GM18507 (cell line): ENCODE results near the gene EEFSEC.

Experiments used
- DNase-seq: peaks from one replicate; pipeline ENCODE4 v3.0.0; 2011; ENCODE audit warnings: low read depth; ENCODE audit not compliant: insufficient read length; ENCODE audit errors: extremely low spot score
- FAIRE-seq: peaks from 2 replicates; lab custom pipeline; 2011; peaks lifted over from hg19 to GRCh38; lab: Jason Lieb, UNC

The EEFSEC gene

DNA sequence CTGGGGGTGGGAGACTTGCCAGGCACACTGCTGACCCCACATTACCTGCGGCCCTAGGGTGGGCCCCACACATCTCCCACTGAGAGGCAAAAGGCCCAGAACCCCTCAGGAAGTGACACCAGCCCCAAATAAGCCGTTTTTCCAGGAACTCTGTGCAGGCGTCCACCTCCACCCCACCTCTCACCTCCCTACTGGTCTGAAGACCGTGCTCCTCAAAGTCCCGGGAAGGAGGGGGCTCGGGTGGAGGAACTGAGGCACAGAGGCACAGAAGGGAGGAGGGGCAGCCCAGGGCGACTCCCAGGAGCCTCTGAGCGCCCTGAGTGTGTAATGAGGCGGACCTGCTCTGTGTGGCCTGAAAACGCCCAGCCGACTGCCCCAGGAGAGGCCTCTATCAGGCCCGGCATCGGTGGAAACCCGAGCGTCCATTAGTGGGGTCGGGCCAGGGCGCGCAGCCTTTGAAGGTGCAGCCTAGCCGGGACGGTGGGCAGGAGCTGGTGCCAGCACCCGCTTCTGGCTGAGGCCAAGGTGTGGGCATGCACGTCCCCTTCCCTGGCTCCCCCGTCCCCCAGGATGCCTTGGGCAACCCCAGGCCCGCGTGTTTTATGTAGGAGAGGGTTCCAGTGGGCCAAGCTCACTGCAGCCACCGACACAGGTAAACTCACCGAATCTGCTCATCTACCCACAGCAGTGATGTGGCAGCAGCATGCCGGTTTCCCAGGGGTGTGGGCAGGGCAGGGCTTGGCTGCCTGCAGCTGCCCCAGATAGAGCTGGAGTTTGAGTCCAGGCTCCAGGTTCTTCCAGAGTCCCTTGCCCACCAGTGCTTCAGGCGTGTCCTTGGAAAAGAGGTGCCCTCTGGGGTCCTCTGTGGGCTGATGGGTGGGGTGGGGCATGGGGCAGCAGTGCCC lies 257.6 kb downstream of the EEFSEC start:
- FAIRE-seq (no peak), DNase-seq (no peak)

- FAIRE-seq (no peak), DNase-seq (no peak)
These were observed 258.3 kb downstream of the EEFSEC start for GRCh38 chr3:128411574-128412064.

DNA sequence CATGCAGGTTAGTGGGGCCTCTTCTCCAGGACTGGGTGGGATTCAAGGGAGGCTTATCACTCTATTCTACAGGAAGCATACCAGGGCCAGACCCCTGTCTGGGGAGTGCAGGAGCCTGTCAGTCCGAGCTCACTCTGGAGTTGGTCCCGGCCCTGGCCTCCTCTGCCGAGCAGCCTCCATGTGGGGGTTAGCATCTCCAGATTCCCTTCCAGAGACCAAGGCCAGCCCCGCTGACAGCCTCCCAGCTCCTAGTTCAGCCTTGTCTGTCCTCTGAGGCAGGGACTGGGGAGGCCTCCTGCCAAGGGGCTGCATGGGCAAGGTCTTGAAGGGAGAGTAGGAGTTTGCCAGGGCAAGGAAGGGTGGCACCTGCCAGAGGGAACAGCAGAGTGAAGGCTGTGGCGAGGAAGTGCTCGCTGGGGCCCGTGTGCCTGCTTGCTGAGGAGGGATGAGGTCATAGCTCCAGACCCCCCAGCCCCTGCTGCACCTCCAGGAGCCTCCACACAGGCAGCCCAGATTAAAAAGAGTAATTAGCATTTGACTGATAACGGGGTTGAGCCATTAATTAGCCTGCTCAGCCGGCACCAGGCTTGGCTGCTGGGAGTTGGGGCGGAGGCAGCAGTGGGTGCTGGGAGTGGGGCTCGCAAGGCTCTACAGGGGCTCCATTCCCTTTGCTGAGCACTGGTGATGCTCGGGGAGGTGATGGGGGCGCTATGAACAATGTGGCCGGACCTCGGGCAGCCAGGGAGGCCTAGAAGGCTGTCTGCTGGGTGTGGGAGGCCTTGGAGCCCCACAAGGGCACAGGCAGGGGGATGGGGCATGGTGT lies 259.1 kb downstream of the EEFSEC start:
- no peak for FAIRE-seq

GRCh38 chr3:128413003-128413370 lies 259.7 kb downstream of the EEFSEC start:
- DNase-seq = no peak
- FAIRE-seq = no peak

More for the DNA sequence above, 259.1 kb downstream of the EEFSEC start:
- DNase-seq = no peak

DNA sequence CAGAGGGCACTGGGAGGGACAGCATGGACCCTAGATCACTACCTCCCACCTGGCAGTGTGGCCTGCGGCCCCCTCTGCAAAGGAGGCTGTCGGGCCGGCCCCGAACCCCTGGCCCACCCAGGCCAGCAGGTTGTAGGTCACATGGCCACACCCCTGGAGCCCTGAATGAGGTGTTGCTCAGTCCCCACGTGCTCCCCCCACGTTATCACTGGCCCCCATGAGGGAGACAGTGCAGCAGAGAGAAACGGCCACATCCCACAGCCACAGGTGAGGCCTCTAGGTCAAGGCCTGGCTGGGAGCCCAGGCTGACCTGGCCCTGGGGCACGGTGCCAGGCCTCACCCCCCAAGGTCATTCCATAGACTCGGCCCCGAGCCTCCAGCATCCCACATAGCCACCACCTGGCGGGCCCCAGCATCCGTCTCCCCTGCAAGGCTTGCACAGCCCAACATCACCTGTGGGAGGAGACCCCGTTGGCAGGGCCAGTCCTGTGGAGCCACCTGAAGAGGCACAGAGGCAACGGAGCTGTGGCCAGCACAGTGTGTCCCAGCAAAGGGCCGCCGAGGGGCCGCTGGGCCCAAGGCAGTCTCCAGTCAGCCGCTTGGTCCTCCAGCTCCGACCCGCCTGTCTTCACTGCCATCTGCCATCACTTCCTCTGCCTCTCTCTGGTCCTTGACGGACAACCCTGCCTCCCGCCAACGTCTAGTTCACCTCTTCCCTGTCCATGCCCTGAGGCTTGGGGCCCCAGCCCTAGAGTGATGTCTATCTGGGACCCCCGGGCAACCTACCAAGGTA lies 260.3 kb downstream of the EEFSEC start:
- DNase-seq = no peak
- FAIRE-seq = no peak

GRCh38 chr3:128415200-128415772 lies 262.0 kb downstream of the EEFSEC start:
- FAIRE-seq (no peak), DNase-seq (no peak)

- no peak for DNase-seq
- FAIRE-seq = no peak
These were observed 262.7 kb downstream of the EEFSEC start for GRCh38 chr3:128415773-128416577.

- FAIRE-seq (no peak), DNase-seq (no peak)
These were observed 263.4 kb downstream of the EEFSEC start for GRCh38 chr3:128416578-128417211.

- DNase-seq (no peak), FAIRE-seq (no peak)
These were observed 265.6 kb downstream of the EEFSEC start for GRCh38 chr3:128418900-128419299.

- FAIRE-seq = no peak
- DNase-seq = no peak
These were observed 266.0 kb downstream of the EEFSEC start for GRCh38 chr3:128419311-128419710.

DNA sequence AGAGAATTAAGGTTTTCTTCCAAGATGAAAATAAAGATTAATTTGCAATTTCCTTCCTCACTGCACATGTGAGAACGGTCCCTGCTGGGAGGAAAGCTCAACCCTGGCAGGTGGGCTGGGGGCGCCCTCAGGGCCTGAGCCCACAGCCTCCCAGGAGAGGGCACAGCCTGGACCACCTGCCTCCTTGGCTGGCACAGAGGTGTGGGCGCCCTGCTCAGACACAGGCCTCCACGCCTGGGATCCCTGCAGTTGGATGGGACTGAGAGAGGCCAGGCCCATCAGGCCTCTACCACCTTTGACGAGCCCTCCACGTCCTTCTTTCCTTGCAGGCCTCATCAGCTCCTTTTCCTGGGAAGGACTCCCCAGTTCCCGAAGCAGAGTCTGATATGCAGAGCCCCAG lies 267.0 kb downstream of the EEFSEC start:
- no peak for DNase-seq
- no peak for FAIRE-seq

- DNase-seq (no peak), FAIRE-seq (no peak)
These were observed 267.6 kb downstream of the EEFSEC start for GRCh38 chr3:128420720-128421438.

GRCh38 chr3:128421439-128421836 lies 268.2 kb downstream of the EEFSEC start:
- FAIRE-seq (no peak), DNase-seq (no peak)

DNA sequence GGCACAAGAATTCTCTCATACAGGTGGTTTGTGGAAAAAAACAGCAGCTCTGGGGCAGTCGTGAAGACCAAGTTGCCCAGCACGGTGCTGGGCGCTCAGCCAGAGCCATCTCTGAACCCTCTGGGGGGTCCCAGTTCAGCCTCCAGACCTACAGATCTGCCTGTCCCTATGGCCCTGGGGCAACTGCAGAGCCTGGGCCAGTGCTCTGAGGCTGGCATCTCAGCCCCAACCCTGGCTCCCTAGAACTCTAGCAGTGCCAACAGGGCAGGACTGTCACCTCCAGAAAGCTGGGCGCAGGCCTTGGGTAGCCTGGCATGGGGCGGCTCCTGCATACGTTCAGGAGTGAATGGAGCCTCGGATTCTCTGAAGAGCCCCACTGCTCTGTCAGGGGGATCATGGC lies 268.7 kb downstream of the EEFSEC start:
- no peak for FAIRE-seq
- DNase-seq = no peak

- DNase-seq = no peak
- FAIRE-seq = no peak
These were observed 269.7 kb downstream of the EEFSEC start for GRCh38 chr3:128422762-128423524.

DNA sequence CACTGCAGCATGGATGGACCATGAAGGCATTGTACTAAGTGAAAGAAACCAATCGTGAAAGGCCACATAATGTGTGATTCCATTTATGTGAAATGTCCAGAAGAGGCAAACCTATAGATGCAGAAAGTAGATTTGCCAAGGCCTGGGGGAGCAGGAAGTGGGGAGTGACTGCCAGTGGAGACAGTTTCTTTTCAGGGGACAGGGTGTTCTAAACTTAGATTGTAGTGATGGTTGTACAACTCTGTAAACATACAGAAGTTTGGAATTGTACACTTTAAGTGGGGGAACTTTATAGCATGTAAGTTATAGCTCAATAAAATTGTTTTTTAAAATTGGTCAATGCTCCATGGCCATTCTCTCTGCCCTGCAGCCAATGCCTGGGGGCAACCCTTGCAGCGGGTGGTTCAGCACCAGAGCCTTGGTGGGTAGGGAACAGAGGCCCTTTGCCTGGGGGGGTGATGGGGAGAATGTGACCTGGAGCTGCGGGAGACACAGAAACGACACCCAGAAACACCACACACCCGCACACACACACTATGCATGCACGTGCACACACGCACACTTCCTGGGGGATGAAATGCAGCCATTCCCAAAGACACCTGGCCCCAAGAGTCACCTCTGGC lies 270.4 kb downstream of the EEFSEC start:
- FAIRE-seq (no peak), DNase-seq (no peak)
